H1 (cell line): ENCODE results near the gene MCM9. TPM values are rescaled to one million over a fixed set of nuclear protein-coding genes. Genes with fewer than 3 reads are reported as not detected.

Experiments used
- BRCA1 ChIP-seq: IDR thresholded peaks from 2 replicates; pipeline ENCODE4 v1.6.1; 2012; ENCODE audit warnings: low read depth, low read length, improper control_type of control experiment
- JUND ChIP-seq: IDR thresholded peaks from 2 replicates; pipeline ENCODE4 v1.6.1; 2011; ENCODE audit warnings: mild to moderate bottlenecking, improper control_type of control experiment, low read length
- PHF8 ChIP-seq: fragments of 200-600 bp; sonication (generic); conservative IDR thresholded peaks from 2 replicates; pipeline ENCODE4 v1.7.1; 2012; ENCODE audit warnings: low read depth, mild to moderate bottlenecking, inconsistent platforms, low read length, moderate library complexity
- POU5F1 ChIP-seq: IDR thresholded peaks from 2 replicates; pipeline ENCODE4 v1.6.1; 2011; ENCODE audit warnings: low read depth, mild to moderate bottlenecking, low read length, moderate library complexity
- RFX5 ChIP-seq: IDR thresholded peaks from 2 replicates; pipeline ENCODE4 v1.6.1; 2011; ENCODE audit warnings: low read depth, low read length, improper control_type of control experiment, borderline replicate concordance
- SP4 ChIP-seq: IDR thresholded peaks from 2 replicates; pipeline ENCODE4 v1.6.1; 2012; ENCODE audit warnings: low read length, inconsistent platforms
- TCF12 ChIP-seq: IDR thresholded peaks from 2 replicates; pipeline ENCODE4 v1.6.1; 2011; ENCODE audit warnings: low read depth, mild to moderate bottlenecking, low read length
- polyA plus RNA-seq, 7 experiments: library from polyadenylated mRNA; depleted of rRNA in 3 of 7; stranded (reverse) in 5 of 7; unstranded in 2 of 7; fragments of >200 nt in 5 of 7; fragments of 200-250 nt in 2 of 7; gene quantifications; 1 replicate in 5 of 7; 2 replicates in 1 of 7; 4 replicates in 1 of 7; pipeline versions ENCODE4 v1.2.1 to v1.2.3, GENCODE V29; 2011 to 2013; ENCODE audit warnings: missing spikeins in 2 of 7, mixed read lengths in 2 of 7
- total RNA-seq: library from RNA; stranded (reverse); fragmentation: NEBNext Ultra II Directional; extraction: Animal tissue kit (Norgen Biotek cat#: 25700); gene quantifications from 2 replicates; pipeline ENCODE4 v1.2.1, GENCODE V29; 2021
- TF ChIP-seq, protein P1 (sequence below): fragments of 300-600 bp; sonication (generic); IDR thresholded peaks from 2 replicates; pipeline ENCODE4 v1.7.1; 2012; ENCODE audit warnings: low read length, moderate library complexity, mild to moderate bottlenecking, inconsistent platforms; ENCODE audit not compliant: insufficient replicate concordance
- TF ChIP-seq, protein P2 (sequence below): IDR thresholded peaks from 2 replicates; pipeline ENCODE4 v1.6.1; 2012; ENCODE audit warnings: inconsistent platforms

The MCM9 gene
- total and polyA plus RNA-seq, 2 of the 8 experiments (the other 6 are each of a cell fraction or from before 2014, with no cell fraction given), result 3.7 to 11.4 TPM

DNA sequence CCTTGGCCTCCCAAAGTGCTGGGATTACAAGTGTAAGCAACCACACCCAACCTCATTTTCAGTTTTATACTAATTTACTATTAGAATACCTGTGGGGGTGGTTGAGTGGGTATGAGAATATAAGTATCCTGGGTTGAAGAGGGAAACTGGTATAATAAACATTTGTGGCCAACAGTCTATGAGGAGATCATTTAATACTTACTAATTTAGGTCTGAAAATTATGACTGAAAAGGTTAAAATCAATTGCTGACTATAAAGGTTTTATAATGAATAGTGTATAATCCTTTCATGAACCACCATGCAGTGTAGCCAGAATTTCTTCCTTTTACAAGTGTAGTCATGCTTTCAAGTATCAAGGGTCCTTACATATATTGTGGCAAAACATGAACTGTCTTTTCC, 29.9 kb downstream of the MCM9 start (continued):
- TF ChIP-seq, protein P1, sequence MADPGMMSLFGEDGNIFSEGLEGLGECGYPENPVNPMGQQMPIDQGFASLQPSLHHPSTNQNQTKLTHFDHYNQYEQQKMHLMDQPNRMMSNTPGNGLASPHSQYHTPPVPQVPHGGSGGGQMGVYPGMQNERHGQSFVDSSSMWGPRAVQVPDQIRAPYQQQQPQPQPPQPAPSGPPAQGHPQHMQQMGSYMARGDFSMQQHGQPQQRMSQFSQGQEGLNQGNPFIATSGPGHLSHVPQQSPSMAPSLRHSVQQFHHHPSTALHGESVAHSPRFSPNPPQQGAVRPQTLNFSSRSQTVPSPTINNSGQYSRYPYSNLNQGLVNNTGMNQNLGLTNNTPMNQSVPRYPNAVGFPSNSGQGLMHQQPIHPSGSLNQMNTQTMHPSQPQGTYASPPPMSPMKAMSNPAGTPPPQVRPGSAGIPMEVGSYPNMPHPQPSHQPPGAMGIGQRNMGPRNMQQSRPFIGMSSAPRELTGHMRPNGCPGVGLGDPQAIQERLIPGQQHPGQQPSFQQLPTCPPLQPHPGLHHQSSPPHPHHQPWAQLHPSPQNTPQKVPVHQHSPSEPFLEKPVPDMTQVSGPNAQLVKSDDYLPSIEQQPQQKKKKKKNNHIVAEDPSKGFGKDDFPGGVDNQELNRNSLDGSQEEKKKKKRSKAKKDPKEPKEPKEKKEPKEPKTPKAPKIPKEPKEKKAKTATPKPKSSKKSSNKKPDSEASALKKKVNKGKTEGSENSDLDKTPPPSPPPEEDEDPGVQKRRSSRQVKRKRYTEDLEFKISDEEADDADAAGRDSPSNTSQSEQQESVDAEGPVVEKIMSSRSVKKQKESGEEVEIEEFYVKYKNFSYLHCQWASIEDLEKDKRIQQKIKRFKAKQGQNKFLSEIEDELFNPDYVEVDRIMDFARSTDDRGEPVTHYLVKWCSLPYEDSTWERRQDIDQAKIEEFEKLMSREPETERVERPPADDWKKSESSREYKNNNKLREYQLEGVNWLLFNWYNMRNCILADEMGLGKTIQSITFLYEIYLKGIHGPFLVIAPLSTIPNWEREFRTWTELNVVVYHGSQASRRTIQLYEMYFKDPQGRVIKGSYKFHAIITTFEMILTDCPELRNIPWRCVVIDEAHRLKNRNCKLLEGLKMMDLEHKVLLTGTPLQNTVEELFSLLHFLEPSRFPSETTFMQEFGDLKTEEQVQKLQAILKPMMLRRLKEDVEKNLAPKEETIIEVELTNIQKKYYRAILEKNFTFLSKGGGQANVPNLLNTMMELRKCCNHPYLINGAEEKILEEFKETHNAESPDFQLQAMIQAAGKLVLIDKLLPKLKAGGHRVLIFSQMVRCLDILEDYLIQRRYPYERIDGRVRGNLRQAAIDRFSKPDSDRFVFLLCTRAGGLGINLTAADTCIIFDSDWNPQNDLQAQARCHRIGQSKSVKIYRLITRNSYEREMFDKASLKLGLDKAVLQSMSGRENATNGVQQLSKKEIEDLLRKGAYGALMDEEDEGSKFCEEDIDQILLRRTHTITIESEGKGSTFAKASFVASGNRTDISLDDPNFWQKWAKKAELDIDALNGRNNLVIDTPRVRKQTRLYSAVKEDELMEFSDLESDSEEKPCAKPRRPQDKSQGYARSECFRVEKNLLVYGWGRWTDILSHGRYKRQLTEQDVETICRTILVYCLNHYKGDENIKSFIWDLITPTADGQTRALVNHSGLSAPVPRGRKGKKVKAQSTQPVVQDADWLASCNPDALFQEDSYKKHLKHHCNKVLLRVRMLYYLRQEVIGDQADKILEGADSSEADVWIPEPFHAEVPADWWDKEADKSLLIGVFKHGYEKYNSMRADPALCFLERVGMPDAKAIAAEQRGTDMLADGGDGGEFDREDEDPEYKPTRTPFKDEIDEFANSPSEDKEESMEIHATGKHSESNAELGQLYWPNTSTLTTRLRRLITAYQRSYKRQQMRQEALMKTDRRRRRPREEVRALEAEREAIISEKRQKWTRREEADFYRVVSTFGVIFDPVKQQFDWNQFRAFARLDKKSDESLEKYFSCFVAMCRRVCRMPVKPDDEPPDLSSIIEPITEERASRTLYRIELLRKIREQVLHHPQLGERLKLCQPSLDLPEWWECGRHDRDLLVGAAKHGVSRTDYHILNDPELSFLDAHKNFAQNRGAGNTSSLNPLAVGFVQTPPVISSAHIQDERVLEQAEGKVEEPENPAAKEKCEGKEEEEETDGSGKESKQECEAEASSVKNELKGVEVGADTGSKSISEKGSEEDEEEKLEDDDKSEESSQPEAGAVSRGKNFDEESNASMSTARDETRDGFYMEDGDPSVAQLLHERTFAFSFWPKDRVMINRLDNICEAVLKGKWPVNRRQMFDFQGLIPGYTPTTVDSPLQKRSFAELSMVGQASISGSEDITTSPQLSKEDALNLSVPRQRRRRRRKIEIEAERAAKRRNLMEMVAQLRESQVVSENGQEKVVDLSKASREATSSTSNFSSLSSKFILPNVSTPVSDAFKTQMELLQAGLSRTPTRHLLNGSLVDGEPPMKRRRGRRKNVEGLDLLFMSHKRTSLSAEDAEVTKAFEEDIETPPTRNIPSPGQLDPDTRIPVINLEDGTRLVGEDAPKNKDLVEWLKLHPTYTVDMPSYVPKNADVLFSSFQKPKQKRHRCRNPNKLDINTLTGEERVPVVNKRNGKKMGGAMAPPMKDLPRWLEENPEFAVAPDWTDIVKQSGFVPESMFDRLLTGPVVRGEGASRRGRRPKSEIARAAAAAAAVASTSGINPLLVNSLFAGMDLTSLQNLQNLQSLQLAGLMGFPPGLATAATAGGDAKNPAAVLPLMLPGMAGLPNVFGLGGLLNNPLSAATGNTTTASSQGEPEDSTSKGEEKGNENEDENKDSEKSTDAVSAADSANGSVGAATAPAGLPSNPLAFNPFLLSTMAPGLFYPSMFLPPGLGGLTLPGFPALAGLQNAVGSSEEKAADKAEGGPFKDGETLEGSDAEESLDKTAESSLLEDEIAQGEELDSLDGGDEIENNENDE, result no peak
- TF ChIP-seq POU5F1 (no peak), SP4 (no peak), RFX5 (no peak), BRCA1 (no peak), TCF12 (no peak), JUND (no peak), PHF8 (no peak)
- TF ChIP-seq, protein P2, sequence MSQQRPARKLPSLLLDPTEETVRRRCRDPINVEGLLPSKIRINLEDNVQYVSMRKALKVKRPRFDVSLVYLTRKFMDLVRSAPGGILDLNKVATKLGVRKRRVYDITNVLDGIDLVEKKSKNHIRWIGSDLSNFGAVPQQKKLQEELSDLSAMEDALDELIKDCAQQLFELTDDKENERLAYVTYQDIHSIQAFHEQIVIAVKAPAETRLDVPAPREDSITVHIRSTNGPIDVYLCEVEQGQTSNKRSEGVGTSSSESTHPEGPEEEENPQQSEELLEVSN, result no peak
